Subcutaneous adipose tissue (tissue), 4 donors: ENCODE data around the gene DMRT1. TPM values are rescaled to one million over a fixed set of nuclear protein-coding genes. Genes with fewer than 3 reads are reported as not detected.

ENCODE experiments used
- CTCF ChIP-seq: fragments of 450-650 bp; IDR thresholded peaks from one replicate; pipeline ENCODE4 v1.5.1; 2016; ENCODE audit warnings: low read depth, mild to moderate bottlenecking, control low read depth, antibody characterized with exemption, moderate library complexity
- total RNA-seq, 4 donors: library from RNA; depleted of rRNA; stranded (reverse); fragments of >200 nt; gene quantifications; one replicate each; pipeline ENCODE4 v1.1.0, GENCODE V29; 2016

Gene DMRT1
- total RNA-seq, 4 donors from 2014 or later: not detected

DNA sequence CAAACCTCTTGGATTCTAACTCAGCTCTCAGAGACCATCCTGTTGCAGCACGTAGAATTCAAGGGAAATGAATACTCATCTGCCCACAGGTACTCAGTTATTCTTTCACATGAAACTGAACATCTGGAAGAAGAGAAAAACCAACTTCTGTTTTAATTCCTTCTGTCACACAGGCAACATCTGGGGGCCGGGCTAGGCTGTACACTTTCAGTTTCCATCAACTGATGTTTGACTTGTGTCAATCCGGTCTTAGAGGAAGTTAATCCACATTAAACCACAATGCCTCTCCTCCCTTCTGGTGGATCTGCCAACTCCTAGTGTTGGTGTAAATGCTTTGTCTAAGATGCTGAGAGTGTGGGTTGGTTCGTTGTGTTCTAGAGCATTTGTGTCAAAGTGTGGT is 152.5 kb downstream of the DMRT1 start:
- TF ChIP-seq CTCF: no peak

GRCh38 chr9:995192-995591 is 153.7 kb downstream of the DMRT1 start:
- no peak for TF ChIP-seq CTCF

GRCh38 chr9:995781-996180 is 154.3 kb downstream of the DMRT1 start:
- TF ChIP-seq CTCF: no peak

DNA sequence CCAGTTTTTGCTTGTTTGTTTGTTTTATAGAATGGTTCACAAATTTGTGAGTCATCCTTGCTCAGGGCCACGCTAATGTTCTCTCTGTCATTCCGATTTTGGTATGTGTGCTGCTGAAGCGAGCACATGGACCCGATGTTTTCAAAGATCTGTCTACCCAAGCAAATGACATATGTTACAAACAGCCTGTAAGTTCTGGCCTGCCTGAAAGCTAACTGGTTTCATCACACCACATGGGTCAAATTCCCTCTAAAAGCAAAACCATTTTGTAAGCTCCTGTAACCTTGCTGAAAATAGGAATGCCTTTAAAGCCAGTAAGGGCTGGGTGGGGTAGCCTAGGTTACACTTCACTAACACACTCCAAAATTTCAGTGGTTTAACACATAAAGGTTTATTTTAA is 160.3 kb downstream of the DMRT1 start:
- no peak for TF ChIP-seq CTCF

- TF ChIP-seq CTCF: no peak
These were observed 161.2 kb downstream of the DMRT1 start for GRCh38 chr9:1002678-1003077.

DNA sequence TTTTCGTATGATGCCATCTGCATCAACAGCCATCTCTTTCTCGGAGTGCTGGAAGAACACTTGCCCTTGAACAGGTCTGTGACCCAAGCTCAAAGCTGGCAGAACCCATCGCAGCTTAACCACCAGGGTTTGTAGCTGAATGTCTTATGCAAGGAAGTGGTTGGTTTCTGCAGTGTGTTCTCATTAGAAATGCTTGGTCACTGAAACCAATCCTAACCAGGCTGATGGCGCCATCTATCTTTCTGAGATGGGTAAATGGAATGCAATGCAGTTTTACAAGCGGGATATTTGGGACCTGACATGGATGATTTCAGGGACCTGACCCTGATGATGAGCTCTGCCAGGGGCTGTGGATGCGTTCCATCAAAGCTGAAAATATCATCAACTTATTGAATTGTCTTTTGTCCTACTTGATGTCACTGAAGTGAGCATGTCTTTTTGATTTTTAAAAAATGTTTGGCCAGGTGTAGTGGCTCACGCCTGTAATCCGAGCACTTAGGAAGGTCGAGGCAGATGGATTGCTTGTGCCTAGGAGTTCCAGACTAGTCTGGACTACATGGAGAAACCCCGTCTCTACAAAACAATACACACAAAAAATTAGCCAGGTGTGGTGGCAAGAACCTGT is 163.7 kb downstream of the DMRT1 start:
- no peak for TF ChIP-seq CTCF

GRCh38 chr9:1007312-1007711 is 165.8 kb downstream of the DMRT1 start:
- no peak for TF ChIP-seq CTCF
